Breast epithelium (tissue), 4 donors: ENCODE data around the gene FLT3LG. TPM values are rescaled to one million over a fixed set of nuclear protein-coding genes. Genes with fewer than 3 reads are reported as not detected.

Source experiments
- DNase-seq, 2 donors: peaks; one replicate each; pipeline ENCODE4 v3.0.0-alpha.2; 2019; ENCODE audit warnings: low spot score in 2 of 2
- H3K27ac ChIP-seq, 2 donors: fragments of 200-600 bp; sonication (generic) in 1 of 2; one replicate each; pipeline ENCODE4 v1.5.1; 2016 to 2019; ENCODE audit warnings: mild to moderate bottlenecking in 1 of 2
- H3K27me3 ChIP-seq, 2 donors: fragments of 200-600 bp; sonication (generic) in 1 of 2; one replicate each; pipeline versions ENCODE4 v1.5.1 to v1.6.0; 2017 to 2019; ENCODE audit warnings: control low read depth in 1 of 2, mild to moderate bottlenecking in 1 of 2
- H3K36me3 ChIP-seq: fragments of 200-600 bp; one replicate; pipeline ENCODE4 v1.5.1; 2019
- H3K4me1 ChIP-seq, 2 donors: fragments of 200-600 bp; sonication (generic); one replicate each; pipeline ENCODE4 v1.5.1; 2016 to 2019; ENCODE audit warnings: control low read depth in 1 of 2
- H3K4me3 ChIP-seq, 3 donors: fragments of 200-600 bp; sonication (generic); 1 replicate in 2 of 3; 2 replicates in 1 of 3; pipeline ENCODE4 v1.5.1; 2016 to 2019; ENCODE audit warnings: mild to moderate bottlenecking in 3 of 3, moderate library complexity in 2 of 3
- H3K9me3 ChIP-seq, 2 donors: fragments of 200-600 bp; sonication (generic) in 1 of 2; one replicate each; pipeline ENCODE4 v1.5.1; 2016 to 2019; ENCODE audit warnings: control low read depth in 1 of 2
- POLR2A ChIP-seq: fragments of 450-650 bp; IDR thresholded peaks from one replicate; pipeline ENCODE4 v1.6.1; 2016; ENCODE audit warnings: antibody characterized with exemption, mild to moderate bottlenecking, moderate library complexity
- POLR2AphosphoS5 ChIP-seq, 3 donors: sonication (generic); formaldehyde crosslinking; IDR thresholded peaks; one replicate each; pipeline ENCODE4 v1.6.1; 2017; ENCODE audit warnings: antibody characterized with exemption in 3 of 3
- intact Hi-C: fragments of 100-400 bp; cut with DNase I; formaldehyde crosslinking; loops from one replicate; pipeline ENCODE4 v1.15.1; 2023; ENCODE audit warnings: low total_unique reads
- total RNA-seq, 3 donors: library from RNA; depleted of rRNA; stranded (reverse); fragments of >200 nt; gene quantifications; one replicate each; pipeline ENCODE4 v1.1.0, GENCODE V29; 2016
- TF ChIP-seq, protein P1 (sequence below), 3 donors: fragments of 450-650 bp; IDR thresholded peaks; one replicate each; pipeline ENCODE4 v1.5.1; 2016 to 2017; ENCODE audit warnings: antibody characterized with exemption in 3 of 3, mild to moderate bottlenecking in 3 of 3, moderate library complexity in 3 of 3

The FLT3LG gene
- total RNA-seq, 3 donors from 2014 or later, result 4.3 to 7.0 (median 4.6) TPM

DNA sequence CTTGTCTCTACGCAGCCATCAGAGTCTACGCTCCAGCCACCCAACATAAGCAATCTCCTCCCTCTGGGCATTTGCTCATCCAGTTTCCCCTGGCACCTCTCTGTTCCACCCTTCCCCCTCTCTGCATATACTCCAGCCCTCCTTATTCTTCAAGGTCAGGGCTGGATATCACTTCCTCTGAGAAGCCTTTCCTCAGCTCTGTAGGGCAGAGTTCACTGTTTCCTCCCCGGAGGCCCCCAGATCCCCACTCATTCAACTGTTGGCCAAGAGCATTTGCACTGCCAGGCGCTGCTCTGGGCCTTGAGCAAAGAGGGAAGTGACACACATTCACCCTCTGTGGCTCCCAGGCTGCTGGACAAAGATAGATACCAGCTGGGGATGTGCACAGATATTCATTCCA, 41.8 kb downstream of the FLT3LG start:
- DNase-seq, result no peak
- Histone ChIP-seq H3K27me3 (no peaks in the 10 kb centered on the region), H3K9me3 (no peaks in the 10 kb centered on the region), H3K36me3 (no peaks in the 10 kb centered on the region), H3K4me3 (no peak overlapping the region), H3K27ac (no peak overlapping the region), H3K4me1 (no peaks in the 10 kb centered on the region)
- TF ChIP-seq POLR2AphosphoS5 (IDR thresholded peaks at IDR 0.05) (no peak), POLR2A (no peak)
- TF ChIP-seq, protein P1, sequence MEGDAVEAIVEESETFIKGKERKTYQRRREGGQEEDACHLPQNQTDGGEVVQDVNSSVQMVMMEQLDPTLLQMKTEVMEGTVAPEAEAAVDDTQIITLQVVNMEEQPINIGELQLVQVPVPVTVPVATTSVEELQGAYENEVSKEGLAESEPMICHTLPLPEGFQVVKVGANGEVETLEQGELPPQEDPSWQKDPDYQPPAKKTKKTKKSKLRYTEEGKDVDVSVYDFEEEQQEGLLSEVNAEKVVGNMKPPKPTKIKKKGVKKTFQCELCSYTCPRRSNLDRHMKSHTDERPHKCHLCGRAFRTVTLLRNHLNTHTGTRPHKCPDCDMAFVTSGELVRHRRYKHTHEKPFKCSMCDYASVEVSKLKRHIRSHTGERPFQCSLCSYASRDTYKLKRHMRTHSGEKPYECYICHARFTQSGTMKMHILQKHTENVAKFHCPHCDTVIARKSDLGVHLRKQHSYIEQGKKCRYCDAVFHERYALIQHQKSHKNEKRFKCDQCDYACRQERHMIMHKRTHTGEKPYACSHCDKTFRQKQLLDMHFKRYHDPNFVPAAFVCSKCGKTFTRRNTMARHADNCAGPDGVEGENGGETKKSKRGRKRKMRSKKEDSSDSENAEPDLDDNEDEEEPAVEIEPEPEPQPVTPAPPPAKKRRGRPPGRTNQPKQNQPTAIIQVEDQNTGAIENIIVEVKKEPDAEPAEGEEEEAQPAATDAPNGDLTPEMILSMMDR (IDR thresholded peaks at IDR 0.05), result no peak
- intact Hi-C loops, result loop anchor here (5.0 kb wide), 1 partner anchor 37 kb away; no protein-coding TSS in a partner anchor

DNA sequence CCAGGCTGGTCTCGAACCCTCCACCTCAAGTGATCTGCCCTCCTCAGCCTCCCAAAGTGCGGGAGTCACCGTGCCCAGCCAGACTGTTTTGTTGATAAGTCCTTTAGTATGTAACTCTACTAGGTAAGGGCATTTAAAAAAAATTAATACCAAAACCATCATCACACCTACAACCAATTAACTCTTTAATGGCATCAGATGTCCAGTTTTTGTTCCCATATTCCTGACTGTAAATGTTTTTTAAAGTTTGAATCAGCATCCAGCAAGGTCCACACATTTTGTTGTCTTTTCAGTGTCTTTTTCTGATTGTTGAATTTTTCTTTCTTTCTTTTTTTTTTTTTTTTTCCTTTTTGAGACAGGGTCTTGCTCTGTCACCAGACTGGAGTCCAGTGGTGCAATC, 44.0 kb downstream of the FLT3LG start:
- Histone ChIP-seq H3K4me1 (no peaks in the 10 kb centered on the region), H3K27me3 (no peaks in the 10 kb centered on the region), H3K36me3 (no peaks in the 10 kb centered on the region), H3K4me3 (no peak overlapping the region), H3K27ac (no peak overlapping the region), H3K9me3 (no peaks in the 10 kb centered on the region)
- intact Hi-C loops, result loop anchor here (5.0 kb wide), 1 partner anchor 34 kb away; no protein-coding TSS in a partner anchor
- no peak for TF ChIP-seq POLR2A
- TF ChIP-seq, protein P1 (IDR thresholded peaks at IDR 0.05), result no peak
- TF ChIP-seq POLR2AphosphoS5 (IDR thresholded peaks at IDR 0.05), result no peak
- DNase-seq, result no peak

DNA sequence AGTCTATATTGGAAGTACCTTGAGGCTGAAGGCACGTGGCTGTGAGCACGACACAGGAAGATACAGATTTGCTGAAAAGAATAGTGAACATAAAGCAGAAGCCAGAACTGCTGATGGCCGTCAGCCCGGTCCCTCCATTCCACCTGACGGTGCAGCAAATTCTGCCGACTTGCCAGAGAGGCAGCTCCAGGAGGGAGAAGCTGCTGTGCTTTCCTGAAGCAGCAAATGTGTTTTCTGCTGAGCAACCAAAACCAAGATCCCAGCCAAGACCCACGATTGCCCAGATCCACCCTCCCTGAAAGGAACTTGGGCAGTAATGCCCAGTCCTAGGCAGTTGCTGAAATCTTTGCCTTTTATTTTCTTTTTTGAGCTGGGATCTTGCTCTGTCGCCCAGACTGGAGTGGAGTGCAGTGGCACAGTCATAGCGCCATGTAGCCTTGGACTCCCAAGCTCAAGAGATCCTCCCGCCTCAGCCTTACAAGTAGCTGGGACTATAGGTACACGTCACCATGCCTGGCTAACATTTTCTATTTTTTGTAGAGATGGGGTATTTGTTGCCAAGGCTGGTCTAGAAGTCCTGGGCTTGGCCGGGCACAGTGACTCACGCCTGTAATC, 46.8 kb downstream of the FLT3LG start:
- intact Hi-C loops, result no loop called here
- Histone ChIP-seq H3K27ac (peak overlapping the region in 1 of 2 donors; percentile 5), H3K4me1 (no peaks in the 10 kb centered on the region), H3K9me3 (no peaks in the 10 kb centered on the region), H3K27me3 (no peaks in the 10 kb centered on the region), H3K36me3 (no peaks in the 10 kb centered on the region), H3K4me3 (no peak overlapping the region)
- DNase-seq, result no peak
- TF ChIP-seq POLR2AphosphoS5 (IDR thresholded peaks at IDR 0.05), result no peak
- no peak for TF ChIP-seq POLR2A
- TF ChIP-seq, protein P1 (IDR thresholded peaks at IDR 0.05), result no peak

DNA sequence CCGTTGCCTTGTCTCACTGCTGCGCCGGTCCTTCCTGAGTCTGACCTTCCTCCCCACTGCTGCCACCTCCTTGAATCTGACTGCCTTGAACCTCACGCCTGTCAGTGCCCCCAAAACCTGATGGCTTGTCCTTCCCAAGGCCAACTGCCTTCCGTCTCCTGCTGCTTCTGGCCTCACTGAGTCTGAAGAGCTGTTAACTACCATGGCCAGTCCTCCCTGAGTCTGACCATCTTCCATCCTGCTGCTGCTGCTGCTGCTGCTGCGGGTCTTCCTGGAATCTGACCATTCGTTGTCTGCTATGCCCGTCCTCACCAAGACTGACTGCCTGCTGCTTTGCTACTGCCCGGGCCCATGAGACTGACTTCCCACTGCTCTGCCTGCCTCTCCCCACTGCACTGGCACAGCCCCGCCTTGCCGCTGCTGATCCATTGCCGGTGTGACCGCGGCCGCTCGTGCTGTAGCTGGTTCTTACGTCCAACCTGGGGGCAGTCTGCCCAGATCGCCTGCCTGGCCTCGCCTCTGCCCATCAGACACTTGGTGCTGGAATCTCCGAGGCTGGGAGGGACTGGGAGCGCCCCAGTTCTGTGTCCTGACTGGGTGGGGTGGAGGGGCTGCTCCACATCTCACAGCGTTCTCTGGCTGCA, 50.9 kb downstream of the FLT3LG start:
- Histone ChIP-seq H3K27ac (no peak overlapping the region), H3K36me3 (no peaks in the 10 kb centered on the region), H3K27me3 (no peaks in the 10 kb centered on the region), H3K9me3 (no peaks in the 10 kb centered on the region), H3K4me1 (no peaks in the 10 kb centered on the region), H3K4me3 (no peak overlapping the region)
- TF ChIP-seq POLR2AphosphoS5 (IDR thresholded peaks at IDR 0.05), result no peak
- TF ChIP-seq, protein P1 (IDR thresholded peaks at IDR 0.05), result no peak
- DNase-seq, result no peak
- intact Hi-C loops, result no loop called here

DNA sequence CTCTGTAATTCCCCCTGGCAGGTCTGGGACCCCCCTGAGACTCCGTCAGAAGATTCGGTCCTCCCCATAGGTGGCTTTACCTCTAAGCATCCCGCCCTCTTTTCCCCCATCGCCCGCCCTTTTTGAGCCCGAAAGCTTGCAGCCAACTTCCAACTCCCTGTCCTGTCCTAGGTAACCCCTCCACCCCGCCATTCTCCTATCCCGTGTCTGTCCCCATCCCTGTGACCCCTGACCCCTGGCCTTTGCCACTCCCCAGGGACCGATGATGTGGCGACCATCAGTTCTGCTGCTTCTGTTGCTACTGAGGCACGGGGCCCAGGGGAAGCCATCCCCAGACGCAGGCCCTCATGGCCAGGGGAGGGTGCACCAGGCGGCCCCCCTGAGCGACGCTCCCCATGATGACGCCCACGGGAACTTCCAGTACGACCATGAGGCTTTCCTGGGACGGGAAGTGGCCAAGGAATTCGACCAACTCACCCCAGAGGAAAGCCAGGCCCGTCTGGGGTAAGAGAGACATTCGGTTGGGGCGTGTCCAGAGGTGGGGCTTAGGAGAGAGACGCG, 54.3 kb downstream of the FLT3LG start:
- Histone ChIP-seq H3K4me3 (peak overlapping the region; percentile 43 to 71 (median 55)), H3K9me3 (no peaks in the 10 kb centered on the region), H3K4me1 (no peaks in the 10 kb centered on the region), H3K27me3 (no peaks in the 10 kb centered on the region), H3K27ac (peak overlapping the region; percentile 68 to 86), H3K36me3 (no peaks in the 10 kb centered on the region)
- intact Hi-C loops, result no loop called here
- no peak for DNase-seq
- no peak for TF ChIP-seq POLR2AphosphoS5 (IDR thresholded peaks at IDR 0.05)
- TF ChIP-seq, protein P1 (IDR thresholded peaks at IDR 0.05), result no peak
- no peak for TF ChIP-seq POLR2A
